Activated CD4-positive, alpha-beta memory T cell treated with anti-CD3 and anti-CD28 coated beads, Interleukin-2, amount 10 ng/mL, durations not matched to agents 7 days and 5 days (primary cell): ENCODE data around the gene NPFF. TPM values are rescaled to one million over a fixed set of nuclear protein-coding genes. Genes with fewer than 3 reads are reported as not detected.

Experiments used
- CTCF ChIA-PET: fragments of 350-600 bp; sonication (Branson Sonifier 250); formaldehyde crosslinking; loops from one replicate; lab custom pipeline; 2021; ENCODE audit warnings: antibody characterized with exemption, inconsistent platforms; lab: Charles Lee
- POLR2A ChIA-PET: fragments of 350-600 bp; sonication (Branson Sonifier 250); formaldehyde crosslinking; loops from one replicate; lab custom pipeline; 2021; ENCODE audit warnings: antibody characterized with exemption; lab: Charles Lee
- DNase-seq: peaks from one replicate; pipeline ENCODE4 v3.0.0-alpha.2; 2020
- H3K27ac Mint-ChIP-seq: one replicate; pipeline ENCODE4 v1.8.0; 2021; ENCODE audit warnings: mild to moderate bottlenecking, mixed read lengths
- H3K27me3 Mint-ChIP-seq: one replicate; pipeline ENCODE4 v1.8.0; 2021; ENCODE audit warnings: mixed read lengths
- H3K36me3 Mint-ChIP-seq: one replicate; pipeline ENCODE4 v1.8.0; 2021; ENCODE audit warnings: low read depth, mixed read lengths
- H3K4me1 Mint-ChIP-seq: one replicate; pipeline ENCODE4 v1.8.0; 2021; ENCODE audit warnings: mixed read lengths
- H3K4me3 Mint-ChIP-seq: one replicate; pipeline ENCODE4 v1.8.0; 2021; ENCODE audit warnings: mild to moderate bottlenecking, mixed read lengths
- H3K9me3 Mint-ChIP-seq: one replicate; pipeline ENCODE4 v1.8.0; 2021; ENCODE audit warnings: mixed read lengths
- total RNA-seq, 2 experiments: library from RNA; stranded (reverse); gene quantifications; one replicate each; pipeline ENCODE4 v1.2.3, GENCODE V29; 2021

The NPFF gene
- total RNA-seq, 2 experiments from 2014 or later = not detected

DNA sequence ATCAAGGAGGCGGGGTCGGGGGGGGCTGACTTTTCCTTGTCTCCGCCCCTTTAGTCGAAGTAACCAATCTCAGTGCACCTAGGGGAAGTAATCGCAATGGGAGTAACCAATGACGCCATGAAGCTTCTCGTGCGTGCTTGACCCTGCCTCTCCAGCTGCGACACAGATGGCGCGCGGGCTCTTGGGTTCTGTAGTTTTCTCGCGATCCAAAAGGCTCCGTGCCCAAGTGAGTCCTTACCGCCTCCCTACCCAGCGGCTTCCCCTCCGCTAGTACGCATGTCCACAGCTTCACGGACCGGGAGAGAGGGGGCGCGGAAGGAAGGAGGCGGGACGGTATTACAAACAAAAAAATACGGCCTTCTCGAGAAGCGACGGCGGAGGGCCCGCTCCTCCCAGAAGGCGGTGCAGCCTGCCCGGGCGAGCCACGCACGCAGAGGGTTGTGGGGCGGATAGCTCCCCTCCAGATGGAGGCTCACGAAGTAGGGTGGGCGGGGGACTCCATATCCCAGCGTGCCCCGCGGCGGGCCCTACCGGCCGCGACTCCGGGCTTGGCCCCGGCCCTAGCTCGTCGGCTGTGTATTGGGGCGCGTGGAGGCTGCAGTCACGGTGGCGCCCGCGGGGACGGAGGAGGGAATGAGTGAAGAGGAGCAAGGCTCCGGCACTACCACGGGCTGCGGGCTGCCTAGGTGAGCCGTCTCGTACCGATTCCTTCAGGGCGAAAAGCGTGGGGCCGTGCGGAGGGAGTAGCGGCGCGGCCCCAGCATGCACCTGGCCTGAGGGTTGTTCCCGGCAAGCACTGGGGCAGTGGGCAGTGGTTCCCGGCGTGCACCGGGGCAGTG lies 6.3 kb downstream of the NPFF start, which contains the start of gene TARBP2:
TARBP2 (plus strand) TSS at position 508 of the 839 bp plus-strand sequence; CDS start at position 634, 126 bp downstream.
- DNase-seq = peak; percentile 96
- Mint-ChIP-seq H3K4me3 (peak within 1 kb of the TSS; percentile 80), H3K27me3 (no peaks in the 10 kb centered on the region), H3K4me1 (peaks cover 47% of the 10 kb centered on the region), H3K9me3 (no peaks in the 10 kb centered on the region), H3K27ac (peak within 1 kb of the TSS; percentile 97), H3K36me3 (peaks cover 9% of the 10 kb centered on the region)
- POLR2A ChIA-PET = interaction anchor here (0.6 to 4.2 kb wide), 33 partner anchors 10 to 780 kb away, joined by 3 to 44 read pairs (median 4); partner anchors contain the start of genes AAAS, ATP5MC2, CBX5 and CSAD
- CTCF ChIA-PET = interaction anchor here (0.7 to 5.1 kb wide), 24 partner anchors 9 to 1476 kb away, joined by 3 to 47 read pairs (median 5); partner anchors contain the start of genes AAAS, ATP5MC2, MYG1 and SP1

DNA sequence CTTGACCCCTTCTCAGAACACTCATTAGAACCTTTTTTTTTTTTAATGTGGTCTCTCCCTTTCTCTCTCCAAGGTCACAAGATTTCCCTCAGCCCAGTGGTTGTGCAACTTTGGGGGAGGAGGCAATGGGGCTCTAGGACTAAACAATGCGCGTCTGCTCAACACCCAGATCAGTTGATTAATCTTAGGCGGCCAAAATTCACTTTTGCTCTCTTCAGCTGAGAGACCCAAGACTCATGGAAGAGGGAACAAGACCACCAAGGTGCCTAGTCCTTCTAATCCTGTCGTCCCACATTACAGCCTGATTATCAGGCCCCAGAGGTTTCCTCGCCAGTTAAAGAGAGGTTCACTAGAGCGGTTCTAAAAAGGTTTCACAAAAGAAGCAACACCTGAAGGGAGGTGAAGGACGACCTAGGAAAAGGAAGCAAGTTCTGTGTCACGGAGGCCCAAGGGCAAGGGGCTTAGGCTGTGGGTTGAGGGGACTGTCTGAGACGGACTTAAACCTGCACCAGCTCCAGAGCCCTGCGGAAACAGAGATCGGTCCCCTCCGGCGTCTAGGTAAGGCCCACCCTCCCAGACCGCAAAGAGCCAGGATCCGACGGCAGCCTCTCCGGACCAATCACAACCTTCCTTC lies 7.0 kb downstream of the NPFF start:
- ChIA-PET POLR2A (interaction anchor here (0.6 to 4.2 kb wide), 31 partner anchors 9 to 780 kb away, joined by 3 to 44 read pairs (median 4); partner anchors contain the start of genes AAAS, ATP5MC2, CBX5 and CSAD), CTCF (interaction anchor here (0.7 to 5.1 kb wide), 22 partner anchors 8 to 462 kb away, joined by 3 to 47 read pairs (median 5); partner anchors contain the start of genes AAAS, ATP5MC2, MYG1 and SP1)
- peak; percentile 38 for DNase-seq
- peaks cover 47% of the 10 kb centered on the region for H3K4me1 Mint-ChIP-seq
- H3K27ac Mint-ChIP-seq = peak overlapping the region; percentile 97
- H3K36me3 Mint-ChIP-seq = peaks cover 2% of the 10 kb centered on the region
- peak overlapping the region; percentile 80 for H3K4me3 Mint-ChIP-seq
- H3K27me3 Mint-ChIP-seq = no peaks in the 10 kb centered on the region
- no peaks in the 10 kb centered on the region for H3K9me3 Mint-ChIP-seq

DNA sequence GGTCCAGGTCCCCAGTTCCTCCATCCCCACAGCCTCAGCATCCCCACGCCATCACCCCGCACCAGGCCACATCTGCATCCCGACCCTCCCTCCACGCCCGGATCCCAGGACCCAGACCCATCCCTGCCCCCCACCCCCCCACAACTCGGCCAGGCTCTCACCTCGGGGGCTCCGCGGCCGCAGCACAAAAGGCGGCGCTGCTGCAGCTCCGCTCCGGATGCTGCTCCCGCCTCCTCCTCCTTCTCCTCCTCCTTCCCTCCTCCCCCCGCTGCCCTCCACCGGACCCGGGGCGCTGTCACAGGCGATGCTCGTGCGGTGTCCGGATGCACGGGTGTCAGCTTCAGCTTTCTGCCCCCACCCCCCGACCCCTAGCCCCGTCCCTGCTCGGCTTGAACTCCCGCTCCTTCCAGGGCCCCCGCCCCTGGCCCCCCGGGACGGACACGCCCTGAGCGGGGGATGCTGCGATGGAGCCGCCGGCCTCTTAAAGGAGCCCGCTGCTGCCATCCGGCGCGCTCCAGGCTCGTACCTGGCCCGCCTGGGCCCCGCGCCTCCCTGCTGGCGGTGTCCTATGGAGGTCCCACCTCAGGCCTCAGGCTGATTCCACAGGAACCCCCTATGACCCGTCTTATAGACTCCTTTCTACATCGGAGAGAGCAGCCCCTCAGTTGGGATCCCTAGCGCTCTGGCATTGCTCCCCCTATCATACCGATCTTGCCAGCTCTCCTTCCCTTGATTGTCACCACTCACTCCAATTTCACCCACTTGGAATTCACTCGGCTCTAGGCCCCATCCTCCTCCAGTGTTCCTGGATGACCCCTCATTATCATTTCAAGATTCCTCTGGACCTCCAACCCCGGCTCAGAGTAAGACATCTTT lies 7.8 kb downstream of the NPFF start, which contains the start of gene MAP3K12:
MAP3K12 (minus strand) TSS at position 193 of the 876 bp plus-strand sequence. CDS start 12,067 bp downstream, outside the sequence.
- DNase-seq = peak; percentile 72
- Mint-ChIP-seq H3K36me3 (no peaks in the 10 kb centered on the region), H3K27ac (peak within 1 kb of the TSS; percentile 97), H3K4me3 (peak within 1 kb of the TSS; percentile 80), H3K9me3 (no peaks in the 10 kb centered on the region), H3K4me1 (peaks cover 47% of the 10 kb centered on the region), H3K27me3 (no peaks in the 10 kb centered on the region)
- ChIA-PET CTCF (interaction anchor here (1.3 to 5.1 kb wide), 6 partner anchors 10 to 176 kb away, joined by 3 to 47 read pairs (median 8); partner anchors contain the start of gene SP1), POLR2A (interaction anchor here (0.6 to 4.2 kb wide), 13 partner anchors 8 to 204 kb away, joined by 3 to 44 read pairs (median 12); partner anchors contain the start of genes AAAS, ATP5MC2, MYG1 and PFDN5)

DNA sequence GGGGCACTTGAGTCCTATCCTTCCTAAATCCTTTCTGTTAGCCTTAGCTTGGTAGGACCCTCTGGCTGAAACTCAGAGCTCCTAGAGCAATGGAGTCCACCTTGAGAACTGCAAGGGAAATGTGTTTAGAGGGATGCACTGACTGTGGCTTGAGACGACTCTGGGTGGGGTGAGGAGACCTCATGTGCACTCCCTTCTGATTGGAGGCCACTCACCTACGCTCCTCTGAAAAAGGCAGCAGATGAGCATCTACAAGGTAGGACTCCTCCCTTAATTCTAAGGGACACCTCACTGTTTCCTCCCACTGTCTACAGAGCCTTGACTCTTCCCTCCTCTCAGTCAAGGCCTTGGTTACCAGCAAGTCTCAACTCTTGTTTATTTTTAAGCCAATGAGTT lies 9.1 kb downstream of the NPFF start:
- peak overlapping the region; percentile 65 for H3K27ac Mint-ChIP-seq

DNA sequence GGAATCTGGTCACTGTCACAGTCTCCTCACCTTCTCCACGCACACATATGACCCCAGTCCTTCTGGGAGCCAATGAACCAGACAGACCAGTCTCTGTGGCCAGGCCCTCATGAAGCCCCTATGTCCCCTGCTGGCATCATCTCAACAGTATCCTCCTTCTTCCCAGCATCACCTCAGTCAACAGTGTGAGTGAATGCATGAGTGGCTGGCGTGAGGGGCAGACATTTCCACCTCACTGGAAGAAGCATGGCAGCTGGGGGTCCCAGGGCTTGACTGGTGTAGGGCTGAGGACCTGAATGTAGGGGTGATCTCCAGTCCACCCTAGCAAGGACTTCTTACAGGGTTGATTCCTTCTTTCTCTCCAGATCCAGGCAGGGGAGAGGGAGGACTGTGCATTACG lies 9.8 kb downstream of the NPFF start:
- Mint-ChIP-seq H3K4me3 (peak overlapping the region; percentile 80), H3K36me3 (no peaks in the 10 kb centered on the region), H3K9me3 (no peaks in the 10 kb centered on the region), H3K4me1 (peaks cover 59% of the 10 kb centered on the region), H3K27ac (no peak overlapping the region), H3K27me3 (no peaks in the 10 kb centered on the region)
- ChIA-PET POLR2A (interaction anchor here (0.7 kb wide), 1 partner anchor 16 kb away, joined by 3 read pairs; no protein-coding TSS in a partner anchor), CTCF (interaction anchor here (2.1 to 5.1 kb wide), 2 partner anchors 13 to 21 kb away, joined by 6 to 47 read pairs; no protein-coding TSS in a partner anchor)
- DNase-seq = no peak

More for the DNA sequence above, 9.1 kb downstream of the NPFF start:
- H3K4me3 Mint-ChIP-seq = peak overlapping the region; percentile 80
- H3K9me3 Mint-ChIP-seq = no peaks in the 10 kb centered on the region
- no peaks in the 10 kb centered on the region for H3K27me3 Mint-ChIP-seq
- peaks cover 58% of the 10 kb centered on the region for H3K4me1 Mint-ChIP-seq
- POLR2A ChIA-PET = interaction anchor here (0.7 kb wide), 1 partner anchor 17 kb away, joined by 3 read pairs; no protein-coding TSS in a partner anchor
- CTCF ChIA-PET = interaction anchor here (0.6 to 5.1 kb wide), 3 partner anchors 12 to 289 kb away, joined by 4 to 47 read pairs (median 6); no protein-coding TSS in a partner anchor
- DNase-seq = no peak
- H3K36me3 Mint-ChIP-seq = no peaks in the 10 kb centered on the region

DNA sequence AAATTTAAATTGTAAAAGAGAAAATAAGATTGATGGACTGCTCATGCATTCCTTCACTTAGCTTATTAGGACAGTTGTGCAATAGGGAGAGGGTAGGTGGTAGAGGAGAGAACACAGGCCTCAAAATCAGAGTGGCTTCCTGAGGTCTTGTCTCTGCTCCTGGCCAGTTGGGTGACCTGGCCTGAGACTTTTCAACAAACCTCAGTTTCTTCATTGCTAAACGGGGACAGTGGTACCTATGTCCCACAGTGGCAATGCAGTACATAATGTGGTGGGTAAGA lies 10.6 kb downstream of the NPFF start:
- POLR2A ChIA-PET = no interaction called here
- Mint-ChIP-seq H3K4me1 (peaks cover 58% of the 10 kb centered on the region), H3K4me3 (no peak overlapping the region), H3K9me3 (no peaks in the 10 kb centered on the region), H3K27me3 (no peaks in the 10 kb centered on the region), H3K36me3 (no peaks in the 10 kb centered on the region), H3K27ac (no peak overlapping the region)
- no peak for DNase-seq
- CTCF ChIA-PET = interaction anchor here (5.1 kb wide), 1 partner anchor 14 kb away, joined by 47 read pairs; no protein-coding TSS in a partner anchor

DNA sequence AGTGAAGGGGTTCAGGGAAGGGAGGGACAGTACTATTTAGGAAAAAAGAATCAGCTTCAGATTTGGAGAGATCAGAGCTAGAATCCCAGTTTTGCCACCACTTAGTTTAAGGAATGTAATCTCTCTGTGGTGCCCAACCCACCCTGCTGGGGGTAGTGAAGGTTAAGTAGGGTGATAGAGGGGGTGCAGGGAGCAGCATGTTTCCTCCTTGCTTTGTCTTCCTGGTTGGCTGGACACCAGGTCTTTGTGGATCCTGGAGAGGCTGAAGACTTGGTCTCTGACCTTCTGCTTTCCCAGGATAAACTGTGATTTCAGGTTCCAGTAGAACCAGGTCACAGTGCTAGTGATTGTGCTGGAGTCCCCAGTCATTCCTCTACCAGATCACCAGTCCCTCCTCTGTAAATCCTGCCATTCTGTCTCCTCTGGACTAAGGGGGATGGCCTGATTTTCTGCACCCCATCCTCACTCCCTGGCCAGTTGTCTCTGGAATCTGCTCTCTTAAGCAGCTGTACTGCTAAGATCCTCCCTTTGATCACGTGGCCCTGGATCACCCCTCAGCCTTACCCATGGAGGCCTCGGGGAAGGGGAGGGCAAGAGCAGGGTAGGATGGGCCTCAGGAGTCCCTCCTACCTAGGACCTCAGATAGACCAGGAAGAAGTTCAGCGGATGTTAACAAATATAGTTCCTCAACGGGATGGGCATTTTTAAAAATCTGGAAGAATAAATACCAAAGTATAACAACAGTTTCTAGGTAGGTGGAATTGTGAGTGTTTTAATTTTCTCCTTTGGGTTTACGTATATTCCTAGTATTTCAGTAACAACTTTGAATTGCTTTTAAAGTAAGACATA lies 11.2 kb downstream of the NPFF start:
- no peak for DNase-seq
- no peak overlapping the region for H3K4me3 Mint-ChIP-seq
- H3K4me1 Mint-ChIP-seq = peaks cover 55% of the 10 kb centered on the region
- no peaks in the 10 kb centered on the region for H3K9me3 Mint-ChIP-seq
- no peaks in the 10 kb centered on the region for H3K36me3 Mint-ChIP-seq
- H3K27me3 Mint-ChIP-seq = no peaks in the 10 kb centered on the region
- H3K27ac Mint-ChIP-seq = no peak overlapping the region
- ChIA-PET CTCF (interaction anchor here (5.1 kb wide), 1 partner anchor 14 kb away, joined by 47 read pairs; no protein-coding TSS in a partner anchor), POLR2A (no interaction called here)

DNA sequence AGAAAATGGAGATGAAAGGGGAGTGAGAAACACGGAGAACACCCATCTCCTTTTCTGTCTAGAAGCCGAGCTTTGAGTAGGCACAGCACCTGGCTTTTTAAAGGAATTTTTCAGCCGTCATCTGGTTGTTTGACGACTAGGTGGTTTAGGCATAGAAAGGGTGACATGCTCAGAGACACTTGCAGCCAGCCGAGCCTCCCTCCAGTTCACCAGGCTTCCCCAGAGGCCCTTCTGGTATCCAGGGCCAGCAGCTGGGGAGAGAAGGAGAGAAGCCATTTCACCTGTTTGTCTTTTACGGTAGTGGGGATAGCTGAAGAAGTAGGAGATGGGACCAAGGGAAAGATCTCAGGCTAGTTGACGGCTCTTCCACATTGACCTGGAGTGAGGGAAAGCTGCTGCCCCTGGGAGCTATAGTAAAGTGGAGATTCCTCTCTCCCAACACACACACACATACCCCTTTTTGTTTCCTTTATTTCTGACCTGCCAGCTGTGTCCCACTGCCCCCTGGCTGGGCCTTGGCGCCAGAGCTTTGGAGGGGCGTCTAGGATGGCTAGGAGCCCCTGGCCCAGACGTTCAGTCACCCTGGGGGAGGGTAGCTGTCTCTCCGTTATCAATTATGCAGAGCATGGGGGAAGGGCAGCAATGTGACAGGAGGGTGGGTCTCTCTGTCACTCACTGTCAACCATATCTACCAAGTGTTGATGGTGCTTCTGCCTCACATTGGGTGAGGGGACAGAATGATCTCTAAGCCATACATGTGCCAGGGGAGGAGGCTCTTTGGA lies 13.5 kb downstream of the NPFF start:
- no peaks in the 10 kb centered on the region for H3K27me3 Mint-ChIP-seq
- H3K4me3 Mint-ChIP-seq = peak overlapping the region; percentile 91
- POLR2A ChIA-PET = interaction anchor here (0.9 to 5.6 kb wide), 8 partner anchors 11 to 225 kb away, joined by 3 to 34 read pairs (median 4); partner anchors contain the start of gene SP1
- H3K27ac Mint-ChIP-seq = peak overlapping the region; percentile 63
- CTCF ChIA-PET = interaction anchor here (0.6 to 2.1 kb wide), 7 partner anchors 15 to 173 kb away, joined by 3 to 10 read pairs (median 4); partner anchors contain the start of gene NPFF
- no peaks in the 10 kb centered on the region for H3K36me3 Mint-ChIP-seq
- DNase-seq = no peak
- no peaks in the 10 kb centered on the region for H3K9me3 Mint-ChIP-seq
- H3K4me1 Mint-ChIP-seq = peaks cover 45% of the 10 kb centered on the region

DNA sequence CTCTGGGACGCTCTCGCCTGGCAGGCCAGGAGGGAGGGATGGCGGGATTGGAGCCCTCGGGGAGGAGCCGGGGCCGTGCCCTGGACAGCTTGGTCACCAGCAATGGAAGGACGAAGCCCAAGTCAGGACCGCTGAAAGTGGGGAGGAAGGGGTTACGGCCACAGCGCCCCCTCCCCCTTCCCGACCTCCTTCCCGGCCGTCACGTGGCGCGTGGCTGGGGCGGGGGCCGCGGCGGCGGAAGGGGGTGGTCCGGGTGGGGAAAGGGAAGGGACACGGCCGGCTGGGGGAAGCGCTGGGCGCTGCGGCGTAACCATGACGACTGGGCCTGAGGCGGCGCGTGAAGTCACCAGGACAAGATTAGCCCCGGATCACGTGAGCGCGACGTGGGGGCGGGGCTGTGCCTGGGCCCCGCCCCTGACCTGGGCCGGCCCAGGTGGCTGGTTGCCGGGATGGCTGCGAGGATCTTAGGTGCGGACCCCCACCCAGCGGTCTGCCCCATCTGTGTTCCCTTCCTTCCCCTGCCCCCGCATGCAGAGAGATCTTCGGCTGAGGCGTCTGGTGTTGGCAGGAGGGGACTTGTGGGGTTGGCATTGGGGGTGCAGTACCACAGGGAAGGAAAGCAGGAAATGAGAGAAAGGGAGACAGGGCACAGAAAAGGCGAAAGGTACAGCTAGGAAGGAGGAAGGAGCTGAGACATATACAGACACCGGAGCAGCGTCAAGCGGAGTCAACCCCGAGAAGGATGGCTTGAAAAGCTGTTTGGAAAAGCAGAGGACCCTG lies 14.3 kb downstream of the NPFF start:
- ChIA-PET CTCF (interaction anchor here (0.6 to 2.9 kb wide), 9 partner anchors 8 to 172 kb away, joined by 3 to 11 read pairs (median 4); partner anchors contain the start of genes NPFF and TARBP2), POLR2A (interaction anchor here (0.9 to 5.6 kb wide), 10 partner anchors 10 to 224 kb away, joined by 3 to 34 read pairs (median 4); partner anchors contain the start of gene SP1)
- Mint-ChIP-seq H3K4me1 (peaks cover 38% of the 10 kb centered on the region), H3K27me3 (no peaks in the 10 kb centered on the region), H3K9me3 (no peaks in the 10 kb centered on the region), H3K27ac (peak overlapping the region; percentile 63), H3K4me3 (peak overlapping the region; percentile 91), H3K36me3 (no peaks in the 10 kb centered on the region)
- peak; percentile 88 for DNase-seq
